Measurements from ENCODE around the gene ACOT6.
"Not testable (repeated sequence)": the region's sequence is repeated elsewhere in the genome, so short reads cannot be mapped to it uniquely, and the experiment has no call there.

The ACOT6 gene

DNA sequence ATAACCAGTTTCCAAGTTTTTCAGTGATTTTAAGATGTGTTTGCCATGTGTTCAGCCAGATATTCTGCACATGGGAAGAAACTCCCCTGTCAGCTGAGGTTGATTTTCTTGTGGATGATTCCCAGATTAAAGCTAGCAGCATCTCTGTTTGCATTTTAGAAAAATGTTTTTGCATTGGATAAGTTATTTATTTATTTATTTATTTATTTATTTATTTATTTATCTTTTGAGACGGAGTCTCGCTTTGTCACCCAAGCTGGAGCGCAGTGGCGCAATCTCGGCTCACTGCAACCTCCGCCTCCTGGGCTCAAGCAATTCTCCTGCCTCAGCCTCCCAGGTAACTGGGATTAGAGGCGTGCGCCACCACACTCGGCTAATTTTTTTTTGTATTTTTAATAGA, 17.8 kb upstream of the ACOT6 start:
- DNase-seq (no peak), ATAC-seq (no peak)

DNA sequence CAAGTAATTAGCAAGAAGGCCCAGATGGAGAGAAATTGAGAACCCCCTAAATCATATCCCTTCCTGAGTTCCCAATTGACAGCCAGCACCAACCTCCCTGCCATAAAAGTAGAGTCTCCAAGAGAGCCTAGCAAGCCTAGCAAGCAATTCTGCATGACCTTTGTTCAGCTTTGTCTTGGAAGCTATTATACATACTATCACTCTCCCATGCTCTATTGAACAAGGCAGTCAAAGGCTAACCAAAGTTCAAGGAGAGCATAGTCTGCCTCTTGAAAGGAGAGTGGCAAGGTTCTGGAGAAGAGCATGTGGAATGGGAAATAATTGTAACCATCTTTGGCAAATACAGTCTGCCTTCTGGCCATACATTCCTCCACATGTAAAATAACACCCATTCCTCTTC, 12.8 kb upstream of the ACOT6 start:
- ATAC-seq (no peak), DNase-seq (no peak)

DNA sequence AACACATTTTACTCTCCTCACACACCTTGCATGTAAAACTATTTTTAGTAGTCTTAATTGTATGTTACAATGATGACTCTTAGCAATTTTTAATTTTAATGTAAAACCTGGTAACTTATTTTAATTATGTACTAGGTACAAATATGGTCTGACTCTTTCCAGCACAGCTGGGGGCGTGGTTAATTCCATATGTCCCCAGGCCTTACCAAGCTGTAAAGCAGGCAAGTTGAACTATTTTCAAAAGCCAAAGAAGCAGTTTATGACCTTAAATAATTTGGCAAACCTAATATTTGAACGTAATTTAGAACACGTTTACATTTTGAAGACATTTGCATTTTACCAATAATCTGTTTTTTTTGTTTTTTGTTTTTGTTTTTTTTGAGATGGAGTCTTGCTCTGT, 9.3 kb upstream of the ACOT6 start:
- no peak for ATAC-seq
- no peak for DNase-seq

DNA sequence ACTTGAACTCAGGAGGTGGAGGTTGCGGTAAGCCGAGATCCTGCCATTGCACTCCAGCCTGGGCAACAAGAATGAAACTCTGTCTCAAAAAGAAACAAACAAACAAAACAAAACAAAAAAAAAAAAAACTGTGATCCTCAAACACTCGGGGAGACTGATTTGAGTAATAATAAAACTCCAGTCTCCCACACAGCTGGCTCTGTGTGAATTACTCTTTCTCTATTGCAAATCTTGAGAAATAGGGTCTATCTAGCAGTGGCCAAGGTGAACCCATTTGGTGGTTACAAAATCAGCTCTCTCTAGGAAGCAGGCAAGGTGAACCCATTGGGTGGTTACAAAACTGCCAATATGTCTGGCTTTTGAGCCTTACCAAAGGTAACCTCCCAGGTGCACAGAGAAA, 6.0 kb upstream of the ACOT6 start:
- ATAC-seq (no peak), DNase-seq (no peak)

DNA sequence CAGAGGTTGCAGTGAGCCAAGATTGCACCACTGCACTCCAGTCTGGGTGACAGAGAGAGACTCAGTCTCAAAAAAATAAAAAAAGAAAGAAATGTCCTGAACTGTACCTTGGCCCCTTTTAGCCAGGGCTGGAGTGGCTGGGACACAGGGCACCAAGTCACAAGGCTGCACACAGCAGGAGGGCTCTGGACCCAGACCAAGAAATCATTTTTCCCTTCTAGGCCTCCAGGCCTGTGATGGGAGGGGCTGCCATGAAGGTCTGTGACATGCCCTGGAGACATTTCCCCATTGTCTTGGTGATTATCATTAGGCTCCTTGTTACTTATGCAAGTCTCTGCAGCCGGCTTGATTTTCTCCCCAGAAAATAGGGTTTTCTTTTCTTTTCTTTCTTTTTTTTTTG, 5.1 kb upstream of the ACOT6 start:
- no peak for DNase-seq
- no peak for ATAC-seq

DNA sequence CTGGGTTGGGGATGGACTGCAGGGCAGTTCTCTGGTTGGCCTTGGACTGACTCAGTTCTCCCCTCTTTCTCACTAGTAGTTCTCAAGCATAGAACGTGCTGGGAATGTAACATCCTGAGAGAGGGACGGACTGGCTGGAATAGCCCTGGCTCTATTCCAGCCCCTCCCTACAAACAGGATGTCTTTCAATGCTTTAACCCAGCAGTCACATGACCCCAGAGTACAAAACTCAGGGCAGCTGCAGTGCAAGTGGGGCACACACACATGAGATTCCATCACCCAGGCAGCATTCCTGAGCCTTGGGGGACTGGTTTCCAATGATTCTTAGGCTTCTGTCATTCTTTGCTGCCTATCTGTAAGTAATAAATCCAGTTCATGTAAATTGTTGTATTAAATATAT, 1.6 kb upstream of the ACOT6 start:
- DNase-seq (no peak), ATAC-seq (no peak)

DNA sequence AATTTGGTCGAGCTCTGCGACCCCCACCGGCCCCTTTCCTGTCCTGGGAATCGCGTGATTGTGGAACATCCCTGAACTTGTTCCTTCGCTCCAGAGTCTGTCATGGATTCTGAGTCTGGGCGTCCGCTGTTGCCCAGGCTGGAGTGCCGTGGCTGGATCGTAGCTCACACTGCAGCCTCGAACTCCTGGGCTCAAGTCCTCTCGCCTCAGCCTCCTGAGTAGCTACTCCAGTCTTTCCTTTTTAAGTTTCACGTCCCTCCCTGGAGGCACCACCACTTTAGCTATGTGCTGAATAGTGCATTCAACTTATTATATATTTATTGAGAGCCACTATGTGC, 698 bp downstream of the ACOT6 start:
- DNase-seq (no peak), ATAC-seq (no peak)

DNA sequence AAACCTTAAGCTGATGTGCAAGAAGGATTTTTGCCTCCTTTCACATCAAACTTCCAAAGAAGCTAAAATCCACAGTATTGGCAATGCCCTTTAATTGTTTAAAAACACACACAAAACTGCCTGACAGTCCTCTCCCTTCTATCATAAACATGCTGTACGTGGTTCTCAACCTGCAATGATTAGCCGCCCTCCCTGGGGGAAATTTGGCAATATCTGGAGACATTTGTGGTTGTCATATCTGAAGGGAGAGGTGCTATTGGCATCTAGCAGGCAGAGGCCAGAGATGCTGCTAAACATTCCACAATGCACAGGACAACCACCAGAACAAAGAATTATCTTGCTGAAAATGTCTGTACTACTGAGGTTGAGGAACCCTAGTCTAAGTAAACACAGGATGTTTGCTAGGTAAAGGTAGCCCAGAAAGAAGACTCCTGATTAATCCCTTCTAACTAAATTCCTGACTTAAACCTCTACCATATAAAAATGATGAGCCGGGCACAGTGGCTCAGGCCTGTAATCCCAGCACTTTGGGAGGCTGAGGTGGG, 1.2 kb downstream of the ACOT6 start:
- DNase-seq: no peak
- ATAC-seq: no peak

DNA sequence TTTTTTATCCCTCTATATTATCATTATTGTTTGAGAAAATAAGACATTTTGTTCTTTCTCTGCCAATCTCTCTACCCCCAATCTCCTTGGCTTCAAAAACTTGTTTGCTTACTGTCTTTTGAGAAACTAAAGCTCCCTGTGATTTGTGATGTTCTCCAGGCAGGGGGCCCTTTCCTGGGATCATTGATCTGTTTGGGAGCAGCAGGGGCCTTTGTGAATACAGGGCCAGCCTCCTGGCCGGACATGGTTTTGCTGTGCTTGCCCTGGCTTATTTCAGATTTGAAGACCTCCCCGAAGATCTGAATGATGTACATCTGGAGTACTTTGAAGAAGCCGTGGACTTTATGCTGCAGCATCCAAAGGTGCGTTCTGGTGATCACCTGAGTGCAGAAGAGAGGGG, 4.5 kb downstream of the ACOT6 start:
- ATAC-seq (no peak), DNase-seq (no peak)

DNA sequence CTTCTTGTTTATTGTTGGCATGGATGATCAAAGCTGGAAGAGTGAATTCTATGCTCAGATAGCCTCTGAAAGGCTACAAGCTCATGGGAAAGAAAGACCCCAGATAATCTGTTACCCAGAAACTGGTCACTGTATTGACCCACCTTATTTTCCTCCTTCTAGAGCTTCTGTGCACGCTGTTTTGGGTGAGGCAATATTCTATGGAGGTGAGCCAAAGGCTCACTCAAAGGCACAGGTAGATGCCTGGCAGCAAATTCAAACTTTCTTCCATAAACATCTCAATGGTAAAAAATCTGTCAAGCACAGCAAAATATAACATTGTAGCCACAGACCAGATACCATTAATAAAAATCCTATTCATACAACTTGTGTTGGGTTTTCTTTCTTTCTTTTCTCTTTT, 7.2 kb downstream of the ACOT6 start:
- ATAC-seq (no peak), DNase-seq (no peak)

DNA sequence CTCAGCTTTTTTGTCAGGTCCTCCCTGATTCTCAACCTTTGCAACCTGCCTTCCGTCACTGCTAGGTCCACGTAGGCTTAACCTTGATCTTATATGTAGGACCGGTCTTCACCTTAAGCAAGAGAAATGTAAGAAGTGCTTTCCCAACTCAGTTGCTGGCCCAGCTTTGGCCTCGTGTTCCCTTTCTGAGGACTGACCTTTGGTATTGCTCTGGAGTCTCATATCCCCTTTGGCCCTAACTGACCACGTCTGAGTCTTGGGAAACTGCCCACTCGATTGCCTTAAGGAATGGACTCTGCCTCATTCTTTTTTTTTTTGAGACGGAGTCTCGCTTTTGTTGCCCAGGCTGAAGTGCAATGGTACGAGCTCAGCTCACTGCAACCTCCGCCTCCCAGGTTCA, 8.0 kb downstream of the ACOT6 start:
- DNase-seq: no peak
- ATAC-seq: no peak

DNA sequence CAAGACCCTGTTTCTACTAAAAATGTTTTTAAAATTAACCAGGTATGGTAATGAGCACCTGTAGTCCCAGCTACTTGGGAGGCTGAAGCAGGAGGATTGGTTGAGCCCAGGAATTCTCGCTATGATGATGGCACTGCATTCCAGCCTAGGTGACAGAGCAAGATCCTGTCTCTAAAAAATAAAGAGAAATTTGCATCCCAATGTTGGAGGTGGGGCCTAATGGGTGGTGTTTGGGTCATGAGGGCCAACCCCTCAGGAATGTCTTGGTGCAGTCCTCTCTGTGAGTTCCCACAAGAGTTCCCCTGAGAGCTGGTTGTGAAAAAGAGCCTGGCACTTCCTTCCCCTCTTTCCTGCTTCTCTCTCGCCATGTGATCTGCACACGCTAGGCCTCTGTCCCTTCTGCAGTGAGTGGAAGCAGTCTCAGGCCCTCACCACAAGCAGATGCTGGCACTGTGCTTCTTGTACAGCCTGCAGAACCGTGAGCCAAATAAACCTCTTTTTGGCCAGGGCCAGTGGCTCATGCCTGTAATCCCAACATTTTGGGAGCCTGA, 11.3 kb downstream of the ACOT6 start:
- ATAC-seq (no peak), DNase-seq (no peak)

DNA sequence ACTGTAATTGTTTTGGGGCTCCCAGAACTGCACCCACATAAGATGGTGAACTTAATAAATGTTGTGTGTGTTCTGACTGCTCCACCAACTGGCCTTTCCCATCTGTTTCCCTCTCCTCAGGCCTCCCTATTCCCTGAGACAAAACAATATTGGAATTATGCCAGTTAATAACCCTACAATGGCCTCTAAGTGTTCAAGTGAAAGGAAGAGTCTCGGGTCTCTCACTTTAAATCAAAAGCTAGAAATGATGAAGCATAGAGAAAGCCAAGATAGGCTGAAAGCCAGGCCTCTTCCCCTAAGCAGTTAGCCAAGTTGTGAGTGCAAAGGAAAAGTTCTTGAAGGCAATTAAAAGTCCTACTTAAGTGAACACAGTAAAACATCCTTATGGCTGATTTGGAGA, 13.4 kb downstream of the ACOT6 start:
- no peak for ATAC-seq
- DNase-seq: no peak

DNA sequence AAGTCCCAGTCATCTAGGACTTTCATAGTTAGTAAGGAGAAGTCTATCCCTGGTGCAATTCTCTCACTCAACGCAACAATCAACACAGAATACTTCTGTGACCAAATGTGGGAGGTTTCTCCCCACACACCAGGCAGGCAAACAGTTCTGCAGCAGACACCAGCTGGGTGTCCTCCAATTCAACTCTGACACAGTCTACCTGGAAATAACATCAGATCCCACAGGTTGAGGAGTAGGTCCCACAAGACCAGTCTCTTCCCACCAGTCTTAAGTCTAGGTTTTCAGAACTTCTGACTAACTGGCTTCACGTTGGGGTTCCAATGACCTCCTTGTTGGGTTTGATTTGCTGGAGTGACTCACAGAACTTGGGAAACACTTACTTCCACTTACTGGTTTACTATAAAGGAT, 14.8 kb downstream of the ACOT6 start:
- ATAC-seq: no peak
- DNase-seq: no peak

DNA sequence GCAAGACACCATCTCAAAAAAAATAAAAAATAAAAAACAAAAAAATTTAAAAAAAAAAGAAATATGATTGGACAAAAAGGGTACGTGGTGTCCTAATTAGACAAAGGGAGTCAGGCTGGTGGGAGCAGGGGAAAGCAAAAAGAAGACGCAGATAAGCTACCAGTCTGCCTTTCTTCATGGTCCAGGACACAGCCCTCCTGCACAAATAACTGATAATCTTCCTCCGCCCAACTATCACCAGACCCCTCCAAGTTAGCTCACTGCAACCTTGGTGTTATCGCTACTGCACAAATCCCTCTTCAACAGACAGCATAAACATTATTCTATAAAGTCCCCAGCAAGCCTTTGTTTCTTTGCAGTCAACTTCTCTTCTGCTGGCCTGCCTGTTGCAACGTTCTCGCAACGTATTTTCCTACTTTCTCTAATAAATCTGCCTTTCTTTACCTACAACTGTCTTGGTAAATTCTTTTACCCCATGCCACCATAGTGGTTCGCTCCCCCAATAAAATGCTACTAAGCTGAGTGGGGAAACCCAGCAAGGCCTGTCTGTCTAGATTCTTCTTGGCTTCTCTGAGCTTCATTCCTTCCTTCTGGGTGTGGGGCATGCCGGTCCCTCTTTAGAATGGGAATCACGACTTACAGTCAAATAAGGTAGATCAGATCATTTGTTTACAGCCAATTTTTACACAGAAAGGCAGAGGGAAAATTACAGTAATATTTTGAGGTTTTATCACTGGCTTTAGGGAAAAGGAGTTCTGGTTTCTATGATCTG, 17.9 kb downstream of the ACOT6 start:
- ATAC-seq (no peak), DNase-seq (no peak)

DNA sequence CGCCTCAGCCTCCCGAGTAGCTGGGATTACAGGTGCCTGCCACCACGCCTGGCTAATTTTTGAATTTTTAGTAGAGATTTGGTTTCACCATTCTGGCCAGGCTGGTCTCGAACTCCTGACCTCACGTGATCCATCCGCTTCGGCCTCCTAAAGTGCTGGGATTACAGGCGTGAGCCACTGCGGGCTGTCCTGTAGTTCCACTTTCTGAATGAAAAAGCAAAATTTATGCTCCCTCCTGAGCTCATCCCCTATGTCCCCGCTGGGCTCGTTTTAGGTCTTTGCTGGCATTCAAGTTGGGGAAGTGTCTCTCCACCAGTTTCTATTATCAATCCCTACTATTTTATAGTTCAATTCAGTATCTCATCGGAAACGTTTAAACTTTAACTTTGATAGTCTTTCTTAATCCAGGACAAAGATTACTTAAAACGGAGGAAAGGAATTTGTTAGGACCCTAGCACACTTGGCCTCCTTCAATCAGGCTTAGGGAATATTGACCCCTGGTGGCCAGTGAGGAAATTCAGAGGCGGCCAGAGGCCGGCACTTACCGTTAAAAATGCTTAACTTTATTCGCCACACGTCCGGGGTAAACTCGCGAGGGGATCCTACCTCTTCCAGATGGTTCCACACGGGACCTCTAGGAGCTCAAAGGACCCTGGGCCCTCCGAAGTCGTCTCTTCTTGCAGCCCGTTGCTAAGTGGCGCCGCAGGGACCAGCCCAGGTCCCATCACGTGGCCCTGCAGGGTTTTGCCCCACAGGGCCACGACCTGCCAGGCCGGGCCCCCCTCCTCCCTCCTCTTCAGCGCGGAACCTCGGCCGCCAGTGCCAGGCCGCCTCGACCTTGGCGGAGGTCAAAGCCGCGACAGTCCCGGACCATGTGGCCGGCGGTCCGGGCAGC, 21.0 kb downstream of the ACOT6 start:
- ATAC-seq (peak; percentile 74), DNase-seq (peak; percentile 66)

DNA sequence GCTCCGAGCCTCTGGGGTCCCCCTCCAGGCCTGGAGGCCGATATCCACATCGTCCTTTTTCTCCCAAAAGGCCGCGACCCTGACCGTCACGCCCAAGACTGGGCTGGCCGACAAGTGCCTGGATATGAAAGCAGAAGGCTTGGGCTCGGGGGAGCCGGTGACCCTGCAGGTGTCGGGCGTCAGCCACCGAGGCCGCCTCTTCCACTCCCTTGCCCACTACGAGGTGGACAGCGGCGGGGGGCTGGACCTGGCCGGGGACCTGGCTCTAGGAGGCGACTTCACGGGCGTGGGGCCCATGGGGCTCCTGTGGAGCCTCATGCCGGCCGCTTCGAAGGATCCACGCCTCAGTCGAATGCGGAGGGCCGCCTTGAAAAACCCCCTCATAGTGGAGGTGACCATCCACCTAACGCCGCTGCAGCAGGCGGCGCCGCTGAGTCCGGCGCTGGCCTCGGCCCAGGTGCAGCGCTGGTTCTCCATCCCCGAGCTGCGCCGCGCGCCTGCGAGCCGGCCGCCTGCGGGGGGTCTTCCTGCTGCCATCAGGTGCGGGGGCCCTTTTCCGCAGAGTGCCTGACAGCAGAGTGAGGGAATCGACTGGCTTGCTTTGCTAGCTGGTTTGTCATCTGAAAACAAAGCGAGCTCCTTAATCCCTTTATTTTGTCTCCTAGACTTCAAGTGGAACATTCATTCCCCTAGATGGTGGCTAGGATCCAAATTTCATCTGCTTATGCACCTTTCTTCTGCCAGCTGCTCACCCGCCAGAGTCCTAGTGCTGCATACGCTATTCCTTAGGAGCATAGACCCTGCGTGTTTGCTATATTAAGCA, 21.9 kb downstream of the ACOT6 start:
- peak; percentile 30 for DNase-seq
- ATAC-seq: no peak

DNA sequence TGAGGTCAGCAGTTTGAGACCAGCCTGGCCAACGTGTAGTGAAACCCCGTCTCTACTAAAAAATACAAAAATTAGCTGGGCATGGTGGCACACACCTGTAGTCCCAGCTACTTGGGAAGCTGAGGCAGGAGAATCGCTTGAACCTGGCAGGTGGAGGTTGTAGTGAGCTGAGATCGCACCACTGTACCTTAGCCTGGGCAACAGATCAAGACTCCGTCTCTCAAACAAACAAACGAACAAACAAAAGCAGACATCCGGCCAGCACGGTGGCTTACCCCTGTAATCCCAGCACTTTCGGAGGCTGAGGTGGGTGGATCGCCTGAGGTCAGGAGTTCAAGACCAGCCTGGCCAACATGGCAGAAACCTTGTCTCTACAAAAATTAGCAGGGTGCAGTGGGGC, 24.0 kb downstream of the ACOT6 start:
- ATAC-seq, DNase-seq: not testable (repeated sequence)

DNA sequence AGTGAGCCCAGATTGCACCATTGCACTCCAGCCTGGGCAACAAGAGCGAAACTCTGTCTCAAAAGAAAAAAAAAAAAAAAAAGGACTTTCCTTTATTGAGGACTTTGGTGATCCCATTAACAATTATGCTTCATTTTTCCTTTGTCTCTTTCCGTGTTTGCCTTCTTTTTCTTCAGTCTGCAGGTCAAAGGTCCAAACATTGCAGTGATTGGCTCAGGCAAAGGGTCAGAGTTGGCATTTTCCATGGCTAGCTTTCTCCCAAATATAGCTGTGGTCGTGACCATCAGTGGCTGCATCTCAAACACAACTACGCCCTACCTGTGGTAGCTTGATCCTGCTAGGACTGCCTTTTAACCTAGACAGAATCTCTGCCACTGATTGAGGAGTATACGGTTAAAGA, 25.5 kb downstream of the ACOT6 start:
- ATAC-seq (no peak), DNase-seq (no peak)

DNA sequence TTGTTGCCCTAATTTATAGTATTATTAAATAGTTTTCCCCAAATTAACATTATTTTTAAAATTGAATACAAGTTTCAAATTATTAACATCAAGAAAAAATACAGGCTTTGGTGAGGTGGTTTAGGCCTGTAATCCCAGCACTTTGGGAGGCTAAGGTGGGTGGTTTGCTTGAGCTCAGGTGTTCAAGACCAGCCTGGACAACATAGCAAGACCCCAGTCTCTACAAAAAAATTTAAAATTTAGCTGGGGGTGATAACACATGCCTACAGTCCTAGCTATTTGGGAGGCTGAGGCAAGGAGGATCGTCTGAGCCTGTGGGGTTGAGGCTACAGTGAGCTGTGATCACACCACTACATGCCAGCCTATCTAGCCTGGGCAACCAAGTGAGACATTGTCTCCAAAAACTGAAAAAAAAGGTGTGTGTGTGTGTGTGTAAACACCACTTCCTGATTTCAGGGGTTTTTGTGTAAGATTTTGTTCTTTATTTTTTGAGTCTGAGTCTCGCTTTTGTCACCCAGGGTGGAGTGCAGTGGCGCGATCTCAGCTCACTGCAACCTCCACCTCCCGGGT, 28.6 kb downstream of the ACOT6 start:
- DNase-seq (no peak), ATAC-seq (no peak)

DNA sequence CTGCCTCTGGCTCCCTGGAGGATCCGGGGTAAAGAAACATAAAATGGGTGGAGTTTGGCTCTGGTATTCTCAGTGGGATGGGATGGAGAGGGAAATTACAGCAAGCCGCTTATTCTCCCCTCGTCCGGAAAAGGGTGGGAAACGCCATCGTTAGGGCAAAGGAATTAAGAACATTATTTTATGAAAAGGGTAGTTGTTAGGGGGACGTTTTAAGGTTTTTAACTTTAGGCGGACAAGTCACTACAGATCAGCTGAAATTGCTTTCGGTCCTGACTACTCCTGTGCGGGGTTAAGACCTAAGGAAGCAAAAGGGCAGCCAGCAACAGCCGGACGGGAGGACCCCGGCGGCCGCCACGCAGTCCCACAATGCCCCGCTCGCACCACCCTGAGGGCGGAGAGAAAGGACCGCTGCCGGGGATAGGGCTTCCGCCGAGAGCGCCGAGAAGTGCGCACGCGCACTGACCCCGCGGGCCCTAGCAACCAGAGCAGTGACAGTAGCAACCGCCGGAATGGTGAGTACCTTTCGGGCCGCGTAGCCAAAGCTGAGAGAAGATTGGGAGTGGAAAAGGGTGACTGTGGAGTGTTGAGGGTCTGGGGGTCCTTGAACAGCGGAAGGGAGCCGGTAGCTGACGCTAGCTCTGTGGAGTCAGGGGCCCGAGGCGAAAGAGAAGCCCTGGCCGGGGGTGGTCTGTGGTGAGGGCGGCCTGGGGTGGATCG, 32.4 kb downstream of the ACOT6 start, which contains the start of gene DNAL1:
TSS of gene DNAL1 (plus strand) at position 456 of the 717 bp plus-strand sequence. CDS start at position 510, 54 bp downstream.
- peak; percentile 93 for DNase-seq

More for the DNA sequence above, 32.4 kb downstream of the ACOT6 start, which contains the start of gene DNAL1:
- ATAC-seq: peak; percentile 100
